Suprapubic skin (tissue), 3 donors: ENCODE data around the gene HBEGF.

Experiments
- POLR2A ChIP-seq, 2 donors: fragments of 450-650 bp; IDR thresholded peaks; one replicate each; pipeline ENCODE4 v1.6.1; 2017; ENCODE audit warnings: antibody characterized with exemption in 2 of 2, mild to moderate bottlenecking in 2 of 2, moderate library complexity in 2 of 2
- TF ChIP-seq, protein P1 (sequence below), 2 donors: fragments of 200-600 bp in 1 of 2; fragments of 450-650 bp in 1 of 2; sonication (generic) in 1 of 2; IDR thresholded peaks; one replicate each; pipeline ENCODE4 v1.5.1; 2016 to 2019; ENCODE audit warnings: antibody characterized with exemption in 2 of 2, mild to moderate bottlenecking in 1 of 2, moderate library complexity in 1 of 2

DNA sequence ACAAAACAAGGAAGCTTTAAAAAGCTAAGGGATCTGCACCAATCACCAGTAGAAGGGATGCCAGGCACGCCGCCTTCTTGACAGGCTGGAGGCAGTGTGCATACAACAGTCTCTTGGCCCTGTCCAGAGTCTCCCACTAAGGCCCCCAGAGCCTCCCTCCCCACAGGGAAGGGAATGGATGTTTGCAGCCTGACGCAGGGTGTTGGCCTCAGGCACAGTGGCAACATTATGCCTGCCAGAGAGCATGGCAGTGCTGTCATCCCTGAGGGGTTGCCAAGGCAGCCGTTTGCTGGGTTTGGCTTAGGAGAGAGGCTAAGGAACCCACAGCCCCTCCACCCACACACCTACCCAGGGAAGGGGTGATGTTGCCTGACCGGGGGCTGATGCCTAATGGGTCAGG lies 4.8 kb downstream of the HBEGF start:
- TF ChIP-seq, protein P1, sequence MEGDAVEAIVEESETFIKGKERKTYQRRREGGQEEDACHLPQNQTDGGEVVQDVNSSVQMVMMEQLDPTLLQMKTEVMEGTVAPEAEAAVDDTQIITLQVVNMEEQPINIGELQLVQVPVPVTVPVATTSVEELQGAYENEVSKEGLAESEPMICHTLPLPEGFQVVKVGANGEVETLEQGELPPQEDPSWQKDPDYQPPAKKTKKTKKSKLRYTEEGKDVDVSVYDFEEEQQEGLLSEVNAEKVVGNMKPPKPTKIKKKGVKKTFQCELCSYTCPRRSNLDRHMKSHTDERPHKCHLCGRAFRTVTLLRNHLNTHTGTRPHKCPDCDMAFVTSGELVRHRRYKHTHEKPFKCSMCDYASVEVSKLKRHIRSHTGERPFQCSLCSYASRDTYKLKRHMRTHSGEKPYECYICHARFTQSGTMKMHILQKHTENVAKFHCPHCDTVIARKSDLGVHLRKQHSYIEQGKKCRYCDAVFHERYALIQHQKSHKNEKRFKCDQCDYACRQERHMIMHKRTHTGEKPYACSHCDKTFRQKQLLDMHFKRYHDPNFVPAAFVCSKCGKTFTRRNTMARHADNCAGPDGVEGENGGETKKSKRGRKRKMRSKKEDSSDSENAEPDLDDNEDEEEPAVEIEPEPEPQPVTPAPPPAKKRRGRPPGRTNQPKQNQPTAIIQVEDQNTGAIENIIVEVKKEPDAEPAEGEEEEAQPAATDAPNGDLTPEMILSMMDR (IDR thresholded peaks at IDR 0.05): no peak
- TF ChIP-seq POLR2A (IDR thresholded peaks at IDR 0.05): no peak
